Colonic mucosa (tissue), 4 donors: Measurements from ENCODE around the gene GLCE. TPM values are rescaled to one million over a fixed set of nuclear protein-coding genes. Genes with fewer than 3 reads are reported as not detected.
"Not testable (repeated sequence)": the region's sequence is repeated elsewhere in the genome, so short reads cannot be mapped to it uniquely, and the experiment has no call there.

Experiments used
- DNase-seq: peaks from one replicate; pipeline ENCODE4 v3.0.0-alpha.2; 2020
- H3K27ac ChIP-seq: fragments of 200-600 bp; one replicate; pipeline ENCODE4 v1.8.0; 2021
- H3K27me3 ChIP-seq: fragments of 200-600 bp; one replicate; pipeline ENCODE4 v1.8.0; 2021
- H3K36me3 ChIP-seq: fragments of 200-600 bp; one replicate; pipeline ENCODE4 v1.8.0; 2021
- H3K4me1 ChIP-seq: fragments of 200-600 bp; one replicate; pipeline ENCODE4 v1.8.0; 2021; ENCODE audit warnings: mild to moderate bottlenecking
- H3K4me3 ChIP-seq: fragments of 200-600 bp; one replicate; pipeline ENCODE4 v1.8.0; 2021
- H3K9ac ChIP-seq, 2 donors: one replicate each; pipeline ENCODE4 v1.7.0; 2013; ENCODE audit warnings: control low read depth in 2 of 2, low read depth in 2 of 2, low read length in 2 of 2
- H3K9me3 ChIP-seq: fragments of 200-600 bp; one replicate; pipeline ENCODE4 v1.8.0; 2021
- intact Hi-C: fragments of 100-400 bp; cut with DNase I; formaldehyde crosslinking; loops from one replicate; pipeline ENCODE4 v1.14.1; 2022
- total RNA-seq, 2 donors: library from RNA; stranded (reverse); fragmentation: NEBNext Ultra II Directional in 1 of 2; extraction: Animal tissue kit (Norgen Biotek cat#: 25700) in 1 of 2; gene quantifications; one replicate each; pipeline ENCODE4 v1.2.1, GENCODE V29; 2021
- TF ChIP-seq, protein P1 (sequence below): fragments of 200-600 bp; IDR thresholded peaks from one replicate; pipeline ENCODE4 v1.8.0; 2022; ENCODE audit warnings: antibody characterized with exemption, mild to moderate bottlenecking
- donor health status: healthy.
- donor health status: DM: no; HTN: no; CAD: no.
- donor health status: DM: no; HTN: no; CAD: no.

Gene GLCE
- total RNA-seq, 2 donors from 2014 or later, result 28.0 to 61.1 TPM

DNA sequence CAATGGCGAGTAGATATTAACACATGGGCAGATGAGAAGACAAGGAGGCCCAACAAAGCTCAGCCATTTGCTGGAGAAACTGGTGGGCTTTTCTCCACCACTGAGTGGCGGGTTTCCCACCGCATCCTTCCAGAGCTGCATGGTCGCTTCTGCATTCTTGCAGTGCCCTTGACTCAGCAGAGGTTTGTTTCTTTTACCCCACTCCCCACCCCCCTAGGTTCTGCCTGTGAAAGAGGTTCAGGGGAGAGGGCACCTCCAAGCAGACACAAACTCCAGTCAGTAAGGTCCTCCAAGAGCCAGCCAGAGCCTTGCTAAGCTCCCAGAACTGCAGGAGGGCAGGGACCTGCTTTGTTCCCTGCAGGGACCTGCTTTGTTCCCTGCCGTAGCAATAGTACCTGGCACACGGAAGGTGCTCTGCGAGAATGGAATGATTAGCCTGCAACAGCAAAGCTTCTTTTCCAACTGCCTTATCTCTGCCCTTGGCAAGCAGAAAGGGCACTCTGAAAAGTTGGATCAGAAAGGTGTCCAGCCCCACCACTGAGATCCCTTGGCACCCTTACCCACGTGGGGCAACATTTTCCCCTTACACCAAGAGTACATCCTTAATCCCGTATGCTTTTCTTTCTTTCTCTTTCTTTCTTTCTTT, 139.6 kb downstream of the GLCE start:
- DNase-seq, result peak; percentile 51
- H3K4me3 ChIP-seq, result peak overlapping the region; percentile 72
- H3K27me3 ChIP-seq, result no peaks in the 10 kb centered on the region
- peak overlapping the region in 1 of 2 donors; percentile 79 for H3K9ac ChIP-seq
- TF ChIP-seq, protein P1, sequence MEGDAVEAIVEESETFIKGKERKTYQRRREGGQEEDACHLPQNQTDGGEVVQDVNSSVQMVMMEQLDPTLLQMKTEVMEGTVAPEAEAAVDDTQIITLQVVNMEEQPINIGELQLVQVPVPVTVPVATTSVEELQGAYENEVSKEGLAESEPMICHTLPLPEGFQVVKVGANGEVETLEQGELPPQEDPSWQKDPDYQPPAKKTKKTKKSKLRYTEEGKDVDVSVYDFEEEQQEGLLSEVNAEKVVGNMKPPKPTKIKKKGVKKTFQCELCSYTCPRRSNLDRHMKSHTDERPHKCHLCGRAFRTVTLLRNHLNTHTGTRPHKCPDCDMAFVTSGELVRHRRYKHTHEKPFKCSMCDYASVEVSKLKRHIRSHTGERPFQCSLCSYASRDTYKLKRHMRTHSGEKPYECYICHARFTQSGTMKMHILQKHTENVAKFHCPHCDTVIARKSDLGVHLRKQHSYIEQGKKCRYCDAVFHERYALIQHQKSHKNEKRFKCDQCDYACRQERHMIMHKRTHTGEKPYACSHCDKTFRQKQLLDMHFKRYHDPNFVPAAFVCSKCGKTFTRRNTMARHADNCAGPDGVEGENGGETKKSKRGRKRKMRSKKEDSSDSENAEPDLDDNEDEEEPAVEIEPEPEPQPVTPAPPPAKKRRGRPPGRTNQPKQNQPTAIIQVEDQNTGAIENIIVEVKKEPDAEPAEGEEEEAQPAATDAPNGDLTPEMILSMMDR, result no peak
- H3K36me3 ChIP-seq, result no peaks in the 10 kb centered on the region
- H3K27ac ChIP-seq, result no peak overlapping the region
- H3K9me3 ChIP-seq, result no peaks in the 10 kb centered on the region
- intact Hi-C loops, result no loop called here
- H3K4me1 ChIP-seq, result no peaks in the 10 kb centered on the region

DNA sequence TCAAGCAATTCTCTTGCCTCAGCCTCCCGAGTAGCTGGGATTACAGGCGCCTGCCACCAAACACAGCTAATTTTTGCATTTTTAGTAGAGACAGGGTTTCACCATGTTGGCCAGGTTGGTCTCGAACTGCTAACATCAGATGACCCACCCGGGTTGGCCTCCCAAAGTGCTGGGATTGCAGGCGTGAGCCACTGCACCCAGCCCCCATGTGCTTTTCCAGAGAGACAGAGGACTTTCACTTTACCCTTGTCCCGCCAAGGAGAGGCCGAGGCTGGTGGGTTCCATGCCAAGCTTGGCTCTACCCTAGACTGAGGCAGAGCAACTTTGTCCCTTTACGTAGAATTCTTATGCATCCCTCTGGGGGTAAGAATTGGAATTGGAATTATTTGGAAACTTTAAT, 140.7 kb downstream of the GLCE start:
- H3K4me1 ChIP-seq, H3K9me3 ChIP-seq, intact Hi-C loops, H3K27me3 ChIP-seq, H3K27ac ChIP-seq, DNase-seq, H3K36me3 ChIP-seq, H3K9ac ChIP-seq, H3K4me3 ChIP-seq: not testable (repeated sequence)

DNA sequence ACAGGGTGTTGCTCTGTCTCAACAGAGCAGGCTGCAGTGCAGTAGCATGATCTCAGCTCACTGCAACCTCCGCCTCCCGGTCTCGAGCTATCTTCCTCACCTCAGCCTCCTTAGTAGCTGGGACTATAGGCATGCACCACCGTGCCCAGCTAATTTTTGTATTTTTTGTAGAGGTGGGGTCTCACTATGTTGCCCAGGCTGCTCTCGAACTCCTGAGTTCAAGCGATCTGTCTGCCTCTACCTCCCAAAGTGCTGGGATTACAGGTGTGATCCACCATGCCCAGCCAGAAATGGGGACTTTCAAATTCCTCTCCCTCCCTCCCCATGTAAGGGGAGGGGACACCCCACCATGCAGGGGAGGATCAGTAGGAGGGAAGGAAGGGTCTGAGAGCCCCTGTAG, 141.7 kb downstream of the GLCE start:
- intact Hi-C loops, H3K4me3 ChIP-seq, H3K36me3 ChIP-seq, H3K27ac ChIP-seq, DNase-seq, H3K27me3 ChIP-seq, H3K4me1 ChIP-seq, H3K9me3 ChIP-seq, H3K9ac ChIP-seq: not testable (repeated sequence)

DNA sequence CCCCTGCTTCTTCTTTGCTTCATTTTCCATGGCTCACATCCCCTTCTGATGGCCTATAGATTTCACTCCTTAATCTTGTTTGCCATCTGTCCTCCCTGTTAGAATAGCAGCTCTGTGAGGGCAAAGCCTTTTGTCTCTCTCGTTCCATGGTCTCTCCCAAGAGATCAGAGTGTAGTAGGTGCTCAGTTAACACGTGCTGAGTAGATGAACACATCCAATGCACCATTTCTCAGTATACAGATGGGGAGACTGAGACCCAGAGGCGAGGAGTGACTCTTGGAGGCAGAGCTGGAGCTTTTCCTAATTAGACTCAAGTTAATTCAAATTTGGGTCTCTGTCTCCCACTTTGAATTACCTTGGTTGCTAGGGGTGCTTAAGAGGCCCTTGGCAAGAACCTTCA, 142.5 kb downstream of the GLCE start:
- no peaks in the 10 kb centered on the region for H3K9me3 ChIP-seq
- H3K36me3 ChIP-seq, result no peaks in the 10 kb centered on the region
- H3K9ac ChIP-seq, result no peak overlapping the region
- H3K4me3 ChIP-seq, result no peak overlapping the region
- no peak overlapping the region for H3K27ac ChIP-seq
- TF ChIP-seq, protein P1, result no peak
- intact Hi-C loops, result no loop called here
- H3K4me1 ChIP-seq, result no peaks in the 10 kb centered on the region
- no peak for DNase-seq
- no peaks in the 10 kb centered on the region for H3K27me3 ChIP-seq

DNA sequence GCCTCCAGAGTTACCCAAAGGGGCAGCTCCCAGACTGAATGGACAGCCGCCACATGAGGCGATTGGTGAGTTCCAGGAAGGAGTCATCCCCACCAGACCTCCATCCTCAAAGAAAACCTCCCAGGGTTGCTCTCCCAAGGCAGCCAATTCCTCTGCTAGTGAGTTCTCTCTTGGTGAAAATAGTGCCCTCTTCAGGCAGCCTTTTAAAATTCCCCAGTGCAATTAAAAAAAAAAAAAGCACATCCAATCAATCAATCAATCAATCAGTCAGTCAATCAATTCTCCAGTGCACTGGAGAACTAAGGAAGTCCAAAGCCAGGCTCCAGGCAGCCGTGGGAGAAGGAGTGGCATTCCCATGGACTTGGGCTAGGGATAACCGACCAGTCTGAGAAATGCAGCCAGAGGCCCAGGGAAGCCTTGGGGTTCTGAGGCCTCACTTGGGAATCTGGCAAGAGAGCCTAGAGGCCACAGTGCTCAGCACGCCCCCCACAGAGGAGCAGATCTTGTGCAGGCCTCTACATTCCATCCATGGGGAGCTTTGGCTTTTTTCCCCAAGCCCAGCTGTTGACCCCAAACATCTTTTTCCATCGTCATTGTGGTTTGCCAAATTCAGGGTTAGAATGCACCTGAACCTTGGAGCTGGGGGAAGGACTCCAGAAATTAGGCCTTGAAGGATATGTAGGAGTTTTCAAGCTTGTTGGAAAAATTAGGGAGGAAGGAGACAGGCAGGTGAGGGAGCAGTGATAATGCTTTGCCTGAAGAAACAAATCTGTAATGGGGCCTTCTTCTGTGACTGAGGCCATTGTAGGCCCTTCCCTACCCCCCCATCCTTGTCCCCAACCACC, 143.1 kb downstream of the GLCE start:
- intact Hi-C loops, result no loop called here
- no peaks in the 10 kb centered on the region for H3K36me3 ChIP-seq
- no peaks in the 10 kb centered on the region for H3K4me1 ChIP-seq
- H3K9ac ChIP-seq, result no peak overlapping the region
- no peaks in the 10 kb centered on the region for H3K9me3 ChIP-seq
- TF ChIP-seq, protein P1, result no peak
- peak overlapping the region; percentile 55 for H3K27ac ChIP-seq
- no peak for DNase-seq
- H3K27me3 ChIP-seq, result no peaks in the 10 kb centered on the region
- H3K4me3 ChIP-seq, result no peak overlapping the region

DNA sequence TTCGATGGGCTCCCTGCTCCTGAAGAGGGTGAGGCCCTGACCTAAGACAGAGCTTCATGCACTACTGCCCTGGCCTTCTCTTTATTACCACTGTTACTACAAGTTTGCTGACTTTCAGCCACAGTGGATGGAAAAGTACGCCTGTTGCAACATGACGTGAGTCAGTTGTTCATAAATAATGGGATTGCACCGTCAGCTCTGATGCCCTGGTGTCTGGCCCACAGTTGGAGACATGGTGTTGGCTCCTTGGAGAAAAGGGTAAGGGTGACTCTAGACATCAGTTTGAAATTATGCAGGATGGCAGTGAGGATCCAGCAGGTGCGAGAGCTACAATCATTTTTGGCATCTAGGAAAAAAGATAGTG, 143.7 kb downstream of the GLCE start:
- Histone ChIP-seq H3K4me1 (no peaks in the 10 kb centered on the region), H3K27ac (peak overlapping the region; percentile 55), H3K9ac (no peak overlapping the region), H3K27me3 (no peaks in the 10 kb centered on the region), H3K9me3 (no peaks in the 10 kb centered on the region), H3K4me3 (no peak overlapping the region), H3K36me3 (no peaks in the 10 kb centered on the region)
- TF ChIP-seq, protein P1, result no peak
- intact Hi-C loops, result no loop called here
- no peak for DNase-seq
